B cell (primary cell): ENCODE results near the gene WASF3. TPM values are rescaled to one million over a fixed set of nuclear protein-coding genes. Genes with fewer than 3 reads are reported as not detected.

Experiments used
- ATAC-seq: fragments of 200-7000 bp; cut with Tn5 transposase; one replicate; pipeline ENCODE4 v1.10.0; 2021; ENCODE audit warnings: low read depth, mild to moderate bottlenecking, moderate number of reproducible peaks, moderate library complexity
- CTCF ChIA-PET: fragments of 350-600 bp; sonication (Branson Sonifier 250); formaldehyde crosslinking; loops from one replicate; lab custom pipeline; 2021; ENCODE audit warnings: antibody characterized with exemption, inconsistent platforms; lab: Charles Lee
- POLR2A ChIA-PET: fragments of 350-600 bp; sonication (Branson Sonifier 250); formaldehyde crosslinking; loops from one replicate; lab custom pipeline; 2021; ENCODE audit warnings: antibody characterized with exemption; lab: Charles Lee
- DNase-seq: peaks from one replicate; pipeline ENCODE4 v3.0.0; 2013
- H2AFZ ChIP-seq: 2 replicates; pipeline ENCODE4 v1.6.1; 2012; ENCODE audit warnings: mild to moderate bottlenecking, low read depth, low read length; ENCODE audit not compliant: insufficient read depth, poor library complexity, severe bottlenecking
- H3K27ac ChIP-seq, 2 donors: 1 replicate in 1 of 2; 2 replicates in 1 of 2; pipeline ENCODE4 v1.5.1; 2012 to 2013; ENCODE audit warnings: low read length in 2 of 2, mild to moderate bottlenecking in 2 of 2, moderate library complexity in 1 of 2
- H3K27me3 ChIP-seq, 4 experiments: fragments of 200-600 bp in 1 of 4; sonication (generic) in 1 of 4; replicated peaks in 1 of 4; 1 replicate in 2 of 4; 2 replicates in 2 of 4; pipeline versions ENCODE4 v1.6.1 to v1.7.0; 2013 to 2016; ENCODE audit warnings: low read length in 3 of 4, mild to moderate bottlenecking in 2 of 4, mixed read lengths in 1 of 4, moderate library complexity in 1 of 4; ENCODE audit not compliant: insufficient read depth in 4 of 4, control insufficient read depth in 3 of 4; ENCODE audit errors: control extremely low read depth in 1 of 4
- H3K36me3 ChIP-seq, 2 experiments: replicated peaks in 1 of 2; 1 replicate in 1 of 2; 2 replicates in 1 of 2; pipeline versions ENCODE4 v1.6.1 to v1.7.1; 2013; ENCODE audit warnings: low read length in 1 of 2; ENCODE audit not compliant: insufficient read depth in 2 of 2, control insufficient read depth in 1 of 2; ENCODE audit errors: control extremely low read depth in 1 of 2, extremely low read depth in 1 of 2
- H3K4me1 ChIP-seq, 2 donors: fragments of 200-600 bp in 1 of 2; sonication (generic) in 1 of 2; 1 replicate in 1 of 2; 2 replicates in 1 of 2; pipeline versions ENCODE4 v1.5.1 to v1.6.1; 2013 to 2017; ENCODE audit warnings: low read length in 2 of 2; ENCODE audit not compliant: control insufficient read depth in 2 of 2, insufficient read depth in 2 of 2
- H3K4me2 ChIP-seq: replicated peaks from 2 replicates; pipeline ENCODE3; 2012; ENCODE audit warnings: mild to moderate bottlenecking, low read depth, low read length; ENCODE audit not compliant: poor library complexity, severe bottlenecking
- H3K4me3 ChIP-seq, 5 experiments: fragments of 200-600 bp in 1 of 5; sonication (generic) in 1 of 5; 1 replicate in 3 of 5; 2 replicates in 2 of 5; pipeline versions ENCODE4 v1.5.1 to v1.7.0; 2011 to 2016; ENCODE audit warnings: low read length in 4 of 5, mild to moderate bottlenecking in 4 of 5, low read depth in 2 of 5, control low read depth in 1 of 5, moderate library complexity in 1 of 5; ENCODE audit not compliant: insufficient read depth in 1 of 5; ENCODE audit errors: control extremely low read depth in 1 of 5, extremely low read depth in 1 of 5
- H3K79me2 ChIP-seq: fragments of 200-600 bp; sonication (generic); one replicate; pipeline ENCODE4 v1.6.0; 2016; ENCODE audit warnings: low read length; ENCODE audit not compliant: control insufficient read depth, insufficient read depth
- H3K9ac ChIP-seq: fragments of 200-600 bp; sonication (generic); 2 replicates; pipeline ENCODE4 v1.6.1; 2017; ENCODE audit warnings: mild to moderate bottlenecking, low read length, moderate library complexity
- H3K9me3 ChIP-seq, 3 donors: one replicate each; pipeline versions ENCODE4 v1.6.1 to v1.7.1; 2013; ENCODE audit warnings: low read length in 2 of 3; ENCODE audit not compliant: control insufficient read depth in 2 of 3, insufficient read depth in 1 of 3; ENCODE audit errors: control extremely low read depth in 1 of 3
- H4K20me1 ChIP-seq: 2 replicates; pipeline ENCODE4 v1.6.0; 2012; ENCODE audit warnings: mild to moderate bottlenecking, low read length; ENCODE audit not compliant: insufficient read depth, control insufficient read depth, poor library complexity, severe bottlenecking
- H3K27ac Mint-ChIP-seq: one replicate; pipeline ENCODE4 v1.8.0; 2021; ENCODE audit warnings: mixed read lengths
- H3K27me3 Mint-ChIP-seq: one replicate; pipeline ENCODE4 v1.8.0; 2021; ENCODE audit warnings: mixed read lengths
- H3K4me1 Mint-ChIP-seq: one replicate; pipeline ENCODE4 v1.8.0; 2021; ENCODE audit warnings: mixed read lengths
- H3K4me3 Mint-ChIP-seq: one replicate; pipeline ENCODE4 v1.8.0; 2021; ENCODE audit warnings: mixed read lengths
- H3K9me3 Mint-ChIP-seq: one replicate; pipeline ENCODE4 v1.8.0; 2022; ENCODE audit warnings: mixed read lengths; ENCODE audit not compliant: insufficient read depth
- CTCF ChIP-seq: fragments of 200-600 bp; IDR thresholded peaks from one replicate; pipeline ENCODE4 v1.8.0; 2022; ENCODE audit warnings: antibody characterized with exemption, mild to moderate bottlenecking
- EZH2 ChIP-seq: IDR thresholded peaks from 2 replicates; pipeline ENCODE4 v1.6.1; 2012; ENCODE audit warnings: borderline replicate concordance, low read depth, mild to moderate bottlenecking, moderate library complexity, low read length; ENCODE audit not compliant: insufficient read depth, poor library complexity, severe bottlenecking
- WGBS: methylation state at CpG from one replicate; pipeline ENCODE4 v1.1.5; 2013; ENCODE audit warnings: missing lambda C conversion rate; ENCODE audit not compliant: insufficient coverage; 5-methylcytosine and 5-hydroxymethylcytosine counted together
- intact Hi-C: fragments of 100-400 bp; cut with micrococcal nuclease; formaldehyde crosslinking; loops from one replicate; pipeline ENCODE4 v1.10.0; 2022
- polyA plus RNA-seq: library from polyadenylated mRNA; depleted of rRNA; stranded (reverse); fragments of >200 nt; gene quantifications from 2 replicates; pipeline ENCODE4 v1.2.3, GENCODE V29; 2012
- total RNA-seq, 2 donors: library from RNA; stranded (reverse); fragments of 120-200 nt in 1 of 2; gene quantifications; 1 replicate in 1 of 2; 2 replicates in 1 of 2; pipeline versions ENCODE4 v1.2.3 to v1.2.4, GENCODE V29; 2013 to 2022

Gene WASF3
- total and polyA plus RNA-seq, 2 donors (not counting 1 experiment from before 2014, with no cell fraction given) = 0.18 to 0.89 TPM

- H3K4me2 ChIP-seq = no peak overlapping the region
- H3K79me2 ChIP-seq = no peaks in the 10 kb centered on the region
- no peak overlapping the region for H3K27ac ChIP-seq
- POLR2A ChIA-PET = no interaction called here
- H2AFZ ChIP-seq = no peak overlapping the region
- H3K9ac ChIP-seq = no peak overlapping the region
- DNase-seq (no peak), ATAC-seq (no peak)
- H3K27me3 ChIP-seq = peaks cover 0 to 2% (median 0%) of the 10 kb centered on the region in 4 experiments
- intact Hi-C loops = no loop called here
- no peaks in the 10 kb centered on the region for H4K20me1 ChIP-seq
- H3K4me1 ChIP-seq = no peaks in the 10 kb centered on the region
- Mint-ChIP-seq H3K27ac (no peak overlapping the region), H3K9me3 (no peaks in the 10 kb centered on the region), H3K27me3 (peaks cover 17% of the 10 kb centered on the region), H3K4me3 (no peak overlapping the region), H3K4me1 (no peaks in the 10 kb centered on the region)
- H3K9me3 ChIP-seq = no peaks in the 10 kb centered on the region
- no peak overlapping the region for H3K4me3 ChIP-seq
- H3K36me3 ChIP-seq = no peaks in the 10 kb centered on the region
- CTCF ChIA-PET = no interaction called here
- 88% methylated on average over 3 of the region's 4 CpGs for WGBS
- TF ChIP-seq EZH2 (no peak), CTCF (no peak)
Measured at GRCh38 chr13:26663791-26664190, 106.3 kb downstream of the WASF3 start.

- no peak for TF ChIP-seq EZH2
- TF ChIP-seq CTCF = no peak
- Histone ChIP-seq H3K36me3 (no peaks in the 10 kb centered on the region), H3K9ac (no peak overlapping the region), H3K4me3 (no peak overlapping the region), H4K20me1 (no peaks in the 10 kb centered on the region), H3K9me3 (no peaks in the 10 kb centered on the region), H3K27me3 (peaks cover 0 to 2% (median 0%) of the 10 kb centered on the region in 4 experiments), H2AFZ (no peak overlapping the region), H3K4me1 (no peaks in the 10 kb centered on the region), H3K79me2 (no peaks in the 10 kb centered on the region), H3K27ac (no peak overlapping the region), H3K4me2 (no peak overlapping the region)
- CTCF ChIA-PET = interaction anchor here (1.0 kb wide), 1 partner anchor 266 kb away, joined by 3 read pairs; no protein-coding TSS in a partner anchor
- no CpG with 5 or more reads among the region's 2 CpGs for WGBS
- no peak for DNase-seq
- ATAC-seq = no peak
- no peaks in the 10 kb centered on the region for H3K9me3 Mint-ChIP-seq
- H3K27ac Mint-ChIP-seq = no peak overlapping the region
- no peaks in the 10 kb centered on the region for H3K4me1 Mint-ChIP-seq
- no peak overlapping the region for H3K4me3 Mint-ChIP-seq
- POLR2A ChIA-PET = no interaction called here
- H3K27me3 Mint-ChIP-seq = peaks cover 17% of the 10 kb centered on the region
- intact Hi-C loops = no loop called here
Measured at GRCh38 chr13:26664286-26664685, 106.8 kb downstream of the WASF3 start.
